IPS-NIHi7 (cell line): ENCODE measurements around the gene RPL10.

Experiments used
- DNase-seq: peaks from one replicate; pipeline ENCODE4 v3.0.0; 2012; ENCODE audit warnings: mixed read lengths; ENCODE audit errors: extremely low spot score

RPL10 gene

GRCh38 chrX:154449618-154450017 lies 51.4 kb downstream of the RPL10 start:
- DNase-seq = no peak

- no peak for DNase-seq
Observed at GRCh38 chrX:154450312-154450711, 52.1 kb downstream of the RPL10 start.
